Lower lobe of right lung (tissue), 2 donors: Measurements from ENCODE around the gene SHLD1. TPM values are rescaled to one million over a fixed set of nuclear protein-coding genes. Genes with fewer than 3 reads are reported as not detected.

ENCODE experiments used
- ATAC-seq, 2 donors: fragments of 200-7000 bp; cut with Tn5 transposase; one replicate each; pipeline ENCODE4 v1.9.1; 2020 to 2022; ENCODE audit warnings: mild to moderate bottlenecking in 2 of 2, moderate library complexity in 2 of 2
- DNase-seq: peaks from one replicate; pipeline ENCODE4 v3.0.0-alpha.2; 2020
- H3K27ac ChIP-seq: fragments of 200-600 bp; one replicate; pipeline ENCODE4 v1.8.0; 2022
- H3K27me3 ChIP-seq: fragments of 200-600 bp; one replicate; pipeline ENCODE4 v1.8.0; 2022; ENCODE audit warnings: low read depth
- H3K36me3 ChIP-seq: fragments of 200-600 bp; one replicate; pipeline ENCODE4 v1.8.0; 2022; ENCODE audit warnings: mild to moderate bottlenecking
- H3K4me1 ChIP-seq: fragments of 200-600 bp; one replicate; pipeline ENCODE4 v1.8.0; 2022
- H3K4me3 ChIP-seq: fragments of 200-600 bp; one replicate; pipeline ENCODE4 v1.8.0; 2022; ENCODE audit warnings: mild to moderate bottlenecking
- H3K9me3 ChIP-seq: fragments of 200-600 bp; one replicate; pipeline ENCODE4 v1.8.0; 2022
- intact Hi-C: fragments of 100-400 bp; cut with DNase I; formaldehyde crosslinking; loops from one replicate; pipeline ENCODE4 v1.11.0; 2022
- total RNA-seq: library from RNA; stranded (reverse); fragmentation: NEBNext Ultra II Directional; extraction: Animal tissue kit (Norgen Biotek cat#: 25700); gene quantifications from one replicate; pipeline ENCODE4 v1.2.1, GENCODE V29; 2021
- TF ChIP-seq, protein P1 (sequence below): fragments of 200-600 bp; IDR thresholded peaks from one replicate; pipeline ENCODE4 v1.8.0; 2022; ENCODE audit warnings: antibody characterized with exemption, mild to moderate bottlenecking
- donor health status: DM: no; HTN: yes; CAD: no; lungs with severe emphysema.

SHLD1 gene
- total RNA-seq, 1 donor from 2014 or later, result 6.0 TPM

DNA sequence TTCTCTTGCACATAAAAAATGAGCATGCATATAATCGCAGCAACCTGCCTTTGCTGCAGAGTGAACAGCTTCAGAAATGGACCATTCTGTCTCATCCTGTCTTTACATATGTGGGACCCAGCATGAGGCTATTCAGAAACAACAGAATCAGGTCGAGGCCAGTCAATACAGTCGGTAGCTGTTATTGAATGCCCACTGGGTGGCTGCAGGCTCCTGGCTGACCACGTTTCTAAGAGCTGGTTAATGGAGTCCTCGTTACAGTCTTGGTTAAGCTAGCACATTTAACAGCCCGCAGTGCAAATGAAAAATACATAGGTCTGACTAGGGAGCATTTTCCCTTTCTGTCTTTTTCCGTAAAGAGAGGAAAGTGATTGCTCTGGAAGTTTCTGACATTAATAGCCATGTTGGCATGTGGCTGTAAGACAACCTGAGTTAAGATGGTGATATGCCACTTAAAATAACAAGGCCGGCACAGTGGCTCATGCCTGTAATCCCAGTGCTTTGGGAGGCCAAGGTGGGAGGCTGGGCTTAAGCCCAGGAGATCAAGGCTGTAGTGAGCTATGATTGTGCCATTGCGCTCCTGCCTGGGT lies 75.0 kb downstream of the SHLD1 start:
- H3K9me3 ChIP-seq, result no peaks in the 10 kb centered on the region
- DNase-seq (no peak), ATAC-seq (no peak)
- intact Hi-C loops, result no loop called here
- H3K4me3 ChIP-seq, result no peak overlapping the region
- no peaks in the 10 kb centered on the region for H3K4me1 ChIP-seq
- H3K27me3 ChIP-seq, result no peaks in the 10 kb centered on the region
- H3K27ac ChIP-seq, result no peak overlapping the region
- H3K36me3 ChIP-seq, result no peaks in the 10 kb centered on the region
- TF ChIP-seq, protein P1, sequence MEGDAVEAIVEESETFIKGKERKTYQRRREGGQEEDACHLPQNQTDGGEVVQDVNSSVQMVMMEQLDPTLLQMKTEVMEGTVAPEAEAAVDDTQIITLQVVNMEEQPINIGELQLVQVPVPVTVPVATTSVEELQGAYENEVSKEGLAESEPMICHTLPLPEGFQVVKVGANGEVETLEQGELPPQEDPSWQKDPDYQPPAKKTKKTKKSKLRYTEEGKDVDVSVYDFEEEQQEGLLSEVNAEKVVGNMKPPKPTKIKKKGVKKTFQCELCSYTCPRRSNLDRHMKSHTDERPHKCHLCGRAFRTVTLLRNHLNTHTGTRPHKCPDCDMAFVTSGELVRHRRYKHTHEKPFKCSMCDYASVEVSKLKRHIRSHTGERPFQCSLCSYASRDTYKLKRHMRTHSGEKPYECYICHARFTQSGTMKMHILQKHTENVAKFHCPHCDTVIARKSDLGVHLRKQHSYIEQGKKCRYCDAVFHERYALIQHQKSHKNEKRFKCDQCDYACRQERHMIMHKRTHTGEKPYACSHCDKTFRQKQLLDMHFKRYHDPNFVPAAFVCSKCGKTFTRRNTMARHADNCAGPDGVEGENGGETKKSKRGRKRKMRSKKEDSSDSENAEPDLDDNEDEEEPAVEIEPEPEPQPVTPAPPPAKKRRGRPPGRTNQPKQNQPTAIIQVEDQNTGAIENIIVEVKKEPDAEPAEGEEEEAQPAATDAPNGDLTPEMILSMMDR, result no peak

DNA sequence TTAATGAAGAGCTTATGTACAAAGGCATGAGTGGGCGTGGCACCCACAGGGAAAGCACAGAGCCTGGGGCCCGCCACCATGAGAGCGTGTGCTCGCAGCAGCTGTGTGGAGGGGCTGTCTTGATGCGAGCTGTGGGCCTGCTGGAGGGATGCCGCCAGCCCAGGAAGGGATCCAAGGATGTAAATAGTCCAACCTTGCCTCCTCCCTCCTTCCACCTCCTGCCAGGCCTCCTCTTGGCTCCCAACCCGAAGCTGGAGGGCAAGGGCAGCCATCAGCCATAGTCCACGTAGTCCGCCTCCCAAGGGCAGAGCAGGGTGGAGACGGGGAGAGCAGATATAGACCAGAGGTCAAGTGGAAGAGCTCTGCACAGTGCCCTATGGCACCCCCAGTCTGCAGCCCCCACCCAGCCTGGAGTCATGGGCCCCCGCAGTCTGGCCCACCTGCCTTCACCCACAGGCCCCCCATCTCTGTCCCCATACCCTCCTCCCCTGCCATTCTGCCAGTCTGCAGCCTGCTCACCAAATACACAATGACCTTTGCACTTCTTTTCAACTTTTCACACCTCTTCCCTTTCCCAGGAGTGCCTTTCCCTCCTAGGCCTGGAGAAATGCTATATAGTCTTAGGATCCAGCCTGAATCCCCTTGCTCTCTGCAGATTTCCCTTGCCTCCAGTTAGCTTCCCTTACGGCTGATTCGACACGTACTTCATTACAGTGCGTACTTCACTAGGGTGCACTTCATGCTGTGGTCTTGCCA lies 77.1 kb downstream of the SHLD1 start:
- H3K4me3 ChIP-seq, result no peak overlapping the region
- DNase-seq, result no peak
- H3K9me3 ChIP-seq, result no peaks in the 10 kb centered on the region
- H3K27me3 ChIP-seq, result no peaks in the 10 kb centered on the region
- TF ChIP-seq, protein P1, result no peak
- ATAC-seq, result peak; percentile 21 to 49
- intact Hi-C loops, result no loop called here
- no peaks in the 10 kb centered on the region for H3K36me3 ChIP-seq
- no peak overlapping the region for H3K27ac ChIP-seq
- no peaks in the 10 kb centered on the region for H3K4me1 ChIP-seq

DNA sequence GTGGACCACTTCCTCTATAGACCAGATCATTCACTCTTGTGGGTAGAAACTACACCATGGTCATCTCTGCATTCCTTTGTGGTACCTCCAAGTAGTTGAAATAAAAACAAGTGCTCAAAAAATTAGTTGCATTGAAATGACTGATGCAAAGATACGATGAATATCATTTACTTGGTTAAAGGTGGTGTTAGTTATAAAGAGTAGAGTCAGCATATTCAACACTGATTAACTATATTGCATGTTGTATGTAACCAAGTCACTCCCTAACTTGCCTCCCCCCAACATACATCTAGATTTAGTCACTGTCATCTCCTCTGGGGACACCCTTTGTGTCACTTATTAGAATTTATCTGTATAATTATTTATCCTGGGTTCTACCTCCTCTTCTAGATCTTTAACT lies 77.7 kb downstream of the SHLD1 start:
- H3K4me3 ChIP-seq, result no peak overlapping the region
- no peaks in the 10 kb centered on the region for H3K27me3 ChIP-seq
- TF ChIP-seq, protein P1, result no peak
- no peaks in the 10 kb centered on the region for H3K36me3 ChIP-seq
- intact Hi-C loops, result no loop called here
- no peak overlapping the region for H3K27ac ChIP-seq
- H3K9me3 ChIP-seq, result no peaks in the 10 kb centered on the region
- ATAC-seq, result no peak
- no peak for DNase-seq
- no peaks in the 10 kb centered on the region for H3K4me1 ChIP-seq

DNA sequence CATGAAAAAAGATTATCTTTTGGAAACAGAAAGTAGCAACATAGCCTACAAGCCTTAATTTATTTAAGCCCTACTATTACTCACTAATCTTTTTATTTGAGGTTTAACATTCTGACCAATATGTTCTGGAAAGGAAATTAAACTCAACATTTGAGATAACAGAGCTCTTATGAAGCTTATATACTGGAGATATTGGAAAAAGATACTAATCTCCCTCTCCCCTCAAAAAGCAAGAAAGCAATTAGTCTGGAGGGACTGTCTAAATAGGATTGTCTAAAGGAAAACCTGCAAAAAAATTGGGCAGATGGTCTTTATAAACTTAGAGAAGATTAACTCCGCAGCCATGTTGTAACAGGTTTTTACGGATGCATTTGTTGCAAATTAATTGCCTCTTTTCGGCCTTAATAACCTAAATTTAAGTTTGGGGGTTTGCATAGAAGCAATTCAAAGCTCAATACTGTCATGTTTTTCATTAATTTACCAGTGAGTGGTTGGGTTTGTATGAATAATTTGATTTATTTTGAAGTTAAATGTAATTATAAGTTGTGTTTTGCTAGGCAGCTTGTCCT lies 79.1 kb downstream of the SHLD1 start:
- TF ChIP-seq, protein P1, result no peak

DNA sequence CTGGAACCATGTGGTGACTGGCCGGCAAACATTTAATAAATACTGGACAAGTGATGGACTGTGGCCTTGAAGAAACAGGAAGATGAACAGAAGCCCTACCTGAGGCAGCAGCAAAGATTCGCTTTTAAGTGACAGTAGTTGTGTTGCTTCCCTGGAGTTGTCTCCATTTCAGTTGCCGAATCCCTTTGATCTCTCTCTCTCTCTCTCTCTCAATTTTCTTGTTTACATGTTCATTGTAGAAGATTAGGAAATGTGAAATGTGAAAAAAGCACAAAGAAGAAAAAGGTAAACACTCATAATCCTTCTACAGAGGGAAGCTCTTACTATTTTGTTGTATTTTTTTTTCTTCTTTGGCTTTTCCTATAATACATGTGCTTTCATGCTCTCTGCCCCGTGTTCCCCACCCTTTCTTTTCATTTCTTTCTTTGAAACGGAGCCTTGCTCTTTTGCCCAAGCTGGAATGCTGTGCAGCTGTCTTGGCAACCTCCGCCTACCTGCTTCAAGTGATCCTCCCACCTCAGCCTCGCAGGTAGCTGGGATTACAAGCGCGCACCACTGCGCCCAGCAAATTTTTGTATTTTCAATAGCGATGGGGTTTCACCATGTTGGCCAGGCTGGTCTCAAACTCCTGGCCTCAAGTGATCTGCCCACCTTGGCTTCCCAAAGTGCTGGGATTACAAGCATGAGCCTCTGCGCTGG lies 81.5 kb downstream of the SHLD1 start:
- intact Hi-C loops, result no loop called here
- H3K4me3 ChIP-seq, result no peak overlapping the region
- TF ChIP-seq, protein P1, result no peak

More for the DNA sequence above, 79.1 kb downstream of the SHLD1 start:
- intact Hi-C loops, result no loop called here
- no peaks in the 10 kb centered on the region for H3K4me1 ChIP-seq
- no peak overlapping the region for H3K4me3 ChIP-seq
- no peaks in the 10 kb centered on the region for H3K36me3 ChIP-seq
- DNase-seq (no peak), ATAC-seq (no peak)
- no peak overlapping the region for H3K27ac ChIP-seq
- no peaks in the 10 kb centered on the region for H3K9me3 ChIP-seq
- H3K27me3 ChIP-seq, result no peaks in the 10 kb centered on the region

More for the DNA sequence above, 81.5 kb downstream of the SHLD1 start:
- H3K36me3 ChIP-seq, result no peaks in the 10 kb centered on the region
- H3K4me1 ChIP-seq, result peaks cover 10% of the 10 kb centered on the region
- H3K9me3 ChIP-seq, result no peaks in the 10 kb centered on the region
- DNase-seq (no peak), ATAC-seq (no peak)
- H3K27ac ChIP-seq, result no peak overlapping the region
- no peaks in the 10 kb centered on the region for H3K27me3 ChIP-seq
